H9 (cell line): ENCODE measurements around the gene PDE7B. TPM values are rescaled to one million over a fixed set of nuclear protein-coding genes. Genes with fewer than 3 reads are reported as not detected.

Experiments used
- DNase-seq: peaks from one replicate; pipeline ENCODE4 v3.0.0-alpha.2; 2017
- H2AFZ ChIP-seq: one replicate; pipeline ENCODE4 v1.6.1; 2013; ENCODE audit warnings: mild to moderate bottlenecking, low read length, control low read depth, moderate library complexity
- H2AK5ac ChIP-seq: 2 replicates; pipeline ENCODE4 v1.6.1; 2013; ENCODE audit warnings: low read length, control low read depth, mixed read lengths; ENCODE audit not compliant: insufficient read length
- H2BK120ac ChIP-seq: one replicate; pipeline ENCODE4 v1.6.1; 2013; ENCODE audit warnings: low read depth, mild to moderate bottlenecking, low read length, control low read depth, inconsistent platforms; ENCODE audit not compliant: poor library complexity, severe bottlenecking
- H2BK12ac ChIP-seq: 2 replicates; pipeline ENCODE4 v1.6.1; 2013; ENCODE audit warnings: low read length, control low read depth, mixed read lengths, low read depth; ENCODE audit not compliant: insufficient read length
- H2BK15ac ChIP-seq: 2 replicates; pipeline ENCODE4 v1.6.1; 2013; ENCODE audit warnings: low read depth, low read length, control low read depth
- H2BK20ac ChIP-seq: one replicate; pipeline ENCODE4 v1.6.1; 2013; ENCODE audit warnings: low read depth, mild to moderate bottlenecking, low read length, control low read depth, inconsistent platforms; ENCODE audit not compliant: poor library complexity, severe bottlenecking
- H2BK5ac ChIP-seq: 2 replicates; pipeline ENCODE4 v1.6.1; 2013; ENCODE audit warnings: low read length, control low read depth, mixed read lengths; ENCODE audit not compliant: insufficient read length
- H3K14ac ChIP-seq: 2 replicates; pipeline ENCODE4 v1.6.1; 2013; ENCODE audit warnings: low read length, control low read depth; ENCODE audit not compliant: insufficient read depth
- H3K18ac ChIP-seq: 2 replicates; pipeline ENCODE4 v1.6.1; 2013; ENCODE audit warnings: low read depth, mild to moderate bottlenecking, mixed read lengths, low read length, control low read depth; ENCODE audit not compliant: insufficient read length
- H3K23ac ChIP-seq: 2 replicates; pipeline ENCODE4 v1.6.1; 2013; ENCODE audit warnings: low read length, control low read depth, mixed read lengths, low read depth; ENCODE audit not compliant: insufficient read length
- H3K23me2 ChIP-seq: 2 replicates; pipeline ENCODE4 v1.6.1; 2013; ENCODE audit warnings: low read depth, mild to moderate bottlenecking, mixed read lengths, low read length, control low read depth; ENCODE audit not compliant: insufficient read length, poor library complexity, severe bottlenecking
- H3K27ac ChIP-seq: 2 replicates; pipeline ENCODE4 v1.5.1; 2013; ENCODE audit warnings: low read length, control low read depth, mixed read lengths, low read depth; ENCODE audit not compliant: insufficient read length
- H3K27me3 ChIP-seq: 2 replicates; pipeline ENCODE4 v1.6.1; 2013; ENCODE audit warnings: low read length, control low read depth, inconsistent platforms; ENCODE audit not compliant: insufficient read depth
- H3K4ac ChIP-seq: 2 replicates; pipeline ENCODE4 v1.6.1; 2013; ENCODE audit warnings: low read depth, mild to moderate bottlenecking, control low read depth, inconsistent platforms, low read length, moderate library complexity
- H3K4me1 ChIP-seq: 2 replicates; pipeline ENCODE4 v1.6.1; 2013; ENCODE audit warnings: low read length, control low read depth, inconsistent platforms; ENCODE audit not compliant: insufficient read depth
- H3K4me2 ChIP-seq: 2 replicates; pipeline ENCODE4 v1.6.1; 2013; ENCODE audit warnings: low read length, control low read depth, mixed read lengths; ENCODE audit not compliant: insufficient read length, insufficient read depth
- H3K56ac ChIP-seq: 2 replicates; pipeline ENCODE4 v1.6.1; 2013; ENCODE audit warnings: low read depth, mild to moderate bottlenecking, mixed read lengths, low read length, control low read depth; ENCODE audit not compliant: insufficient read length
- H3K79me1 ChIP-seq: 2 replicates; pipeline ENCODE4 v1.6.1; 2013; ENCODE audit warnings: low read depth, mild to moderate bottlenecking, moderate library complexity, low read length, control low read depth, inconsistent platforms; ENCODE audit not compliant: insufficient read depth, poor library complexity, severe bottlenecking
- H3K79me2 ChIP-seq: 2 replicates; pipeline ENCODE4 v1.6.1; 2013; ENCODE audit warnings: low read length, control low read depth, inconsistent platforms; ENCODE audit not compliant: insufficient read depth
- H3K9ac ChIP-seq: 2 replicates; pipeline ENCODE4 v1.6.1; 2013; ENCODE audit warnings: low read length, control low read depth, mixed read lengths; ENCODE audit not compliant: insufficient read length; ENCODE audit errors: extremely low read depth
- H3K9me3 ChIP-seq: one replicate; pipeline ENCODE4 v1.6.1; 2013; ENCODE audit warnings: low read depth, low read length, inconsistent platforms; ENCODE audit not compliant: control insufficient read depth
- H3T11ph ChIP-seq: one replicate; pipeline ENCODE4 v1.6.1; 2013; ENCODE audit warnings: mild to moderate bottlenecking, low read length, control low read depth, inconsistent platforms
- H4K20me1 ChIP-seq: one replicate; pipeline ENCODE4 v1.6.1; 2013; ENCODE audit not compliant: control insufficient read depth, insufficient read length, insufficient read depth
- H4K5ac ChIP-seq: 2 replicates; pipeline ENCODE4 v1.6.1; 2013; ENCODE audit warnings: low read depth, mild to moderate bottlenecking, mixed read lengths, low read length, control low read depth; ENCODE audit not compliant: insufficient read length
- H4K8ac ChIP-seq: replicated peaks from 2 replicates; pipeline ENCODE4 v1.6.1; 2013; ENCODE audit warnings: low read length, control low read depth, mixed read lengths, low read depth; ENCODE audit not compliant: insufficient read length
- H4K91ac ChIP-seq: 2 replicates; pipeline ENCODE4 v1.6.1; 2013; ENCODE audit warnings: low read depth, mild to moderate bottlenecking, moderate library complexity, mixed read lengths, low read length, control low read depth; ENCODE audit not compliant: insufficient read length
- H3K27ac Mint-ChIP-seq, 3 experiments: 2 replicates in 2 of 3; 3 replicates in 1 of 3; pipeline ENCODE4 v1.8.0; 2020 to 2021; ENCODE audit warnings: mixed read lengths in 3 of 3, mild to moderate bottlenecking in 1 of 3, moderate library complexity in 1 of 3
- H3K27me3 Mint-ChIP-seq: 2 replicates; pipeline ENCODE4 v1.8.0; 2021; ENCODE audit warnings: low read depth, mild to moderate bottlenecking, moderate library complexity, mixed read lengths
- H3K36me3 Mint-ChIP-seq, 3 experiments: 2 replicates in 2 of 3; 3 replicates in 1 of 3; pipeline ENCODE4 v1.8.0; 2020 to 2021; ENCODE audit warnings: low read depth in 3 of 3, mixed read lengths in 3 of 3; ENCODE audit not compliant: insufficient read depth in 1 of 3
- H3K4me1 Mint-ChIP-seq, 2 experiments: 2 replicates each; pipeline ENCODE4 v1.8.0; 2020; ENCODE audit warnings: mixed read lengths in 2 of 2
- H3K4me3 Mint-ChIP-seq, 2 experiments: 2 replicates in 1 of 2; 3 replicates in 1 of 2; pipeline ENCODE4 v1.8.0; 2020 to 2021; ENCODE audit warnings: mild to moderate bottlenecking in 2 of 2, mixed read lengths in 2 of 2, moderate library complexity in 1 of 2
- H3K9me3 Mint-ChIP-seq, 2 experiments: 2 replicates in 1 of 2; 3 replicates in 1 of 2; pipeline ENCODE4 v1.8.0; 2020; ENCODE audit warnings: mild to moderate bottlenecking in 2 of 2, mixed read lengths in 2 of 2, moderate library complexity in 1 of 2
- WGBS: extraction: QIAGEN DNeasy Blood & Tissue Kit; methylation state at CpG from one replicate; pipeline ENCODE4 v1.1.7; 2013; ENCODE audit warnings: missing lambda C conversion rate, low lambda C conversion rate, mixed read lengths; ENCODE audit not compliant: insufficient read length; ENCODE audit errors: extremely low coverage; 5-methylcytosine and 5-hydroxymethylcytosine counted together
- total RNA-seq: library from RNA; stranded (reverse); gene quantifications from 2 replicates; pipeline ENCODE4 v1.2.1, GENCODE V29; 2021
- TF ChIP-seq, protein P1 (sequence below): fragments of 200-600 bp; sonication (generic); conservative IDR thresholded peaks from 3 replicates; pipeline ENCODE4 v1.8.0; 2021; ENCODE audit warnings: antibody characterized with exemption, mild to moderate bottlenecking

Gene PDE7B
- total RNA-seq, 1 experiment from 2014 or later, result not detected

DNA sequence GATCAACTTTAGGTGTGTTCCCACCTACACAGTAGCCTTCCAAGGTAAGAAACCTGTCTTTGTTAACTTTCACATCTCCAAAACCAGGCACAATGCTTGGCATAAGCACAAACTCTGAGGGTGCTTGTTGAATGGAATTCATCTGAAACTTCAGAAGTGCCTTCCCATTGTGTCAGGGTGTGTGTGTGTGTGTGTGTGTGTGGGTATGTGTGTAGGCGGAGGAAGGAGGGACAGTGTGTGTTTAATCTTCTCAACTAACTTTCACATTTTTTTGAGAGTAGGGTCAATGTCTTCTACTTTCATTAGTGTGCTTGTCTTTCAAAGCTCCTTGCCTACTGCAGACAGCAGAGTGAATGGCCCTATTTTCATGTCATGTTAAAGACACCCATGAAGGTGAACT lies 45.6 kb downstream of the PDE7B start:
- no peaks in the 10 kb centered on the region for H3K79me2 ChIP-seq
- Mint-ChIP-seq H3K9me3 (no peaks in the 10 kb centered on the region), H3K4me1 (no peaks in the 10 kb centered on the region), H3K4me3 (no peak overlapping the region), H3K36me3 (no peaks in the 10 kb centered on the region), H3K27ac (no peak overlapping the region), H3K27me3 (peaks cover 2% of the 10 kb centered on the region; the same call in 1 of the 2 replicates)
- no peaks in the 10 kb centered on the region for H3K9me3 ChIP-seq
- no peak overlapping the region for H2BK5ac ChIP-seq
- H3K27me3 ChIP-seq, result no peaks in the 10 kb centered on the region
- H2BK12ac ChIP-seq, result no peak overlapping the region
- H3K18ac ChIP-seq, result no peak overlapping the region
- no peak overlapping the region for H4K91ac ChIP-seq
- H3K9ac ChIP-seq, result no peak overlapping the region
- no peak overlapping the region for H2BK20ac ChIP-seq
- H2AK5ac ChIP-seq, result no peak overlapping the region
- H3K4me2 ChIP-seq, result no peak overlapping the region
- H3K79me1 ChIP-seq, result no peaks in the 10 kb centered on the region
- H2BK15ac ChIP-seq, result peak overlapping the region; percentile 48; the same call in 1 of the 2 replicates
- H3K56ac ChIP-seq, result no peak overlapping the region
- H3K14ac ChIP-seq, result no peak overlapping the region
- no CpG with 5 or more reads among the region's 1 CpG for WGBS
- no peaks in the 10 kb centered on the region for H3K23me2 ChIP-seq
- TF ChIP-seq, protein P1, sequence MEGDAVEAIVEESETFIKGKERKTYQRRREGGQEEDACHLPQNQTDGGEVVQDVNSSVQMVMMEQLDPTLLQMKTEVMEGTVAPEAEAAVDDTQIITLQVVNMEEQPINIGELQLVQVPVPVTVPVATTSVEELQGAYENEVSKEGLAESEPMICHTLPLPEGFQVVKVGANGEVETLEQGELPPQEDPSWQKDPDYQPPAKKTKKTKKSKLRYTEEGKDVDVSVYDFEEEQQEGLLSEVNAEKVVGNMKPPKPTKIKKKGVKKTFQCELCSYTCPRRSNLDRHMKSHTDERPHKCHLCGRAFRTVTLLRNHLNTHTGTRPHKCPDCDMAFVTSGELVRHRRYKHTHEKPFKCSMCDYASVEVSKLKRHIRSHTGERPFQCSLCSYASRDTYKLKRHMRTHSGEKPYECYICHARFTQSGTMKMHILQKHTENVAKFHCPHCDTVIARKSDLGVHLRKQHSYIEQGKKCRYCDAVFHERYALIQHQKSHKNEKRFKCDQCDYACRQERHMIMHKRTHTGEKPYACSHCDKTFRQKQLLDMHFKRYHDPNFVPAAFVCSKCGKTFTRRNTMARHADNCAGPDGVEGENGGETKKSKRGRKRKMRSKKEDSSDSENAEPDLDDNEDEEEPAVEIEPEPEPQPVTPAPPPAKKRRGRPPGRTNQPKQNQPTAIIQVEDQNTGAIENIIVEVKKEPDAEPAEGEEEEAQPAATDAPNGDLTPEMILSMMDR, result no peak
- no peaks in the 10 kb centered on the region for H3K4me1 ChIP-seq
- H3K27ac ChIP-seq, result no peak overlapping the region
- H3K4ac ChIP-seq, result no peak overlapping the region
- H3T11ph ChIP-seq, result no peak overlapping the region
- H4K5ac ChIP-seq, result no peak overlapping the region
- H2AFZ ChIP-seq, result no peak overlapping the region
- no peak overlapping the region for H4K8ac ChIP-seq
- DNase-seq, result no peak
- no peaks in the 10 kb centered on the region for H4K20me1 ChIP-seq
- H2BK120ac ChIP-seq, result no peak overlapping the region
- no peak overlapping the region for H3K23ac ChIP-seq
